Ectodermal cell (in vitro differentiated cells): Measurements from ENCODE around the gene CELSR2.
A peak's percentile ranks its signal among the peaks of the same experiment; 100 is the strongest.

Source experiments
- H3K27ac ChIP-seq: 2 replicates; pipeline ENCODE4 v1.7.0; 2013; ENCODE audit warnings: mild to moderate bottlenecking, low read depth, low read length; ENCODE audit not compliant: insufficient read depth, poor library complexity, severe bottlenecking
- H3K27me3 ChIP-seq: 2 replicates; pipeline ENCODE4 v1.7.0; 2013; ENCODE audit warnings: mild to moderate bottlenecking, low read length; ENCODE audit not compliant: insufficient read depth, control insufficient read depth, poor library complexity, severe bottlenecking
- H3K36me3 ChIP-seq: one replicate; pipeline ENCODE4 v1.7.0; 2013; ENCODE audit warnings: low read length; ENCODE audit not compliant: control insufficient read depth, insufficient read depth
- H3K4me1 ChIP-seq: one replicate; pipeline ENCODE4 v1.7.0; 2013; ENCODE audit warnings: low read length; ENCODE audit not compliant: control insufficient read depth, insufficient read depth
- H3K4me3 ChIP-seq: 2 replicates; pipeline ENCODE4 v1.7.0; 2013; ENCODE audit warnings: low read depth, low read length, control low read depth; ENCODE audit not compliant: insufficient read depth
- H3K9me3 ChIP-seq: 2 replicates; pipeline ENCODE4 v1.7.0; 2013; ENCODE audit warnings: mild to moderate bottlenecking, low read length, moderate library complexity; ENCODE audit not compliant: control insufficient read depth
- WGBS, 2 experiments: methylation state at CpG; one replicate each; pipeline ENCODE4 v1.1.7; 2013; ENCODE audit warnings: missing lambda C conversion rate in 2 of 2; 5-methylcytosine and 5-hydroxymethylcytosine counted together

CELSR2 gene

DNA sequence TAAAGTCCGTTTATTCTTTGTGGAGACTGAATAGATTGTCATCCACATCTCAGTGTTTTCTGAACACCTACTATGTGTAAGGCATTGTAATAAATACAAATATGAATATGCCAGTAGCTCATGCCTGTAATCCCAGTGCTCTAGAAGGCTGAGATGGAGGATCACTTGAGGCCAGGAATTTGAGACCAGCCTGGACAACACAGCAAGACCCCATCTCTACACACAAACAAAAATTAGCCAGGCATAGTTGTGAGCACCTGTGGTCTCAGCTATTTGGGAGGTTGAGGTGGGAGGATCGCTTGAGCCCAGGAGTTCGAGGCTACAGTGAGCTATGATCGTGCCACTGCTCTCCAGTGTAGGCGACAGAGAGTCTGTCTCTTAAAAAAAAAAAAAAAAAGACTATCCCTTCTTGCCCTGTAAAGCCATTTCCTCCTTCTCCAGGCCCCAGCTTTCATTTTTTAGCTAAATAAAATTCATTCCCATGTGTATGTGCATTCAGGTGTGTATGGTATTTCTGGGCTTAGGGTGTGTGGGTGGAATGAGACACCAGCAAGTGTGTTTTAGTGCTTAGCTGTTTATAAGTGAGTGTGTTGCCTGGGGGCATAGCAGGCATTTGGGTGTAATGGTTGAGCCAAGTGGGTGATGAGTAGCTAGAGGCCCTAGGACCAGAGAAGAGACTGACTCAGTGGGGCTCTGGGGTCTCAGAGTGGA is 7.8 kb downstream of the CELSR2 start:
- peaks cover 15% of the 10 kb centered on the region for H3K36me3 ChIP-seq
- H3K27ac ChIP-seq: no peak overlapping the region
- peaks cover 57% of the 10 kb centered on the region for H3K4me1 ChIP-seq

DNA sequence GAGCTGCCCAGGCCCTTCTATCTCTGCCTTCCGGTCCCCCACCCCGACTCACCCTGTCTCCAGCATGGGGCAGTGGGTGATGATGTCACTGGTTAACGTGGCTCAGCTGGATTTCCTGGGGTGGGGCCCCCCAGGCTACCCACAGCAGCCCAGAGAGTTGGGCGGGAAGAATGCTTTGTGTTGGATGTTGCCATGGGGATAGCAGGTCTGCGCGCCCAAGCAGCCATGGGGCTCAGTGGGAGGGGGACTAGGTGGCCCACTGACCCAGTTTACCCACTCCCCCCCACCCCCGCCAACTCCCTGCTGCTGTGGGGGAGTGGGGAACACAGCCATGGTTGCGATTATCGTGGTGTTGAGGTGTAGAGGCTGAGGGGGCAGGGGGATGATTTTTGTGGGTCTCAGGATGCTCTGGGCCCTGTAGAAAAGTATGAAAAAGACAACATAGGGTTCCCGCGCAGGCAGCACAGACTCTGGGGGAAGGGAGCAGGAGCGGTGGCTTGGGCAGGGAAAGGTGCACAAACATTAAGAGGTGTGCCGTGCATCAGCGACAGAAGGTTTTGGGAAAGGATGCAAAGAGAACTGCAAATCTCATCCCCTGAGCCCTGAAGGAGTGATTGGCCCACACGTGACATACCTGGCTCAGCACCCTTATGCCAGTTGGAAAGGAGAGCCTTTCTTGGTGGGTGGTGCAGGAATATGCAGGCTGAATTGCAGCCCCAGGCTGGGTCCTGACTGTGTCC is 8.5 kb downstream of the CELSR2 start:
- Histone ChIP-seq H3K9me3 (no peaks in the 10 kb centered on the region), H3K36me3 (peaks cover 11% of the 10 kb centered on the region), H3K27me3 (no peaks in the 10 kb centered on the region), H3K27ac (no peak overlapping the region), H3K4me3 (no peak overlapping the region), H3K4me1 (peaks cover 57% of the 10 kb centered on the region)
- 88 to 92% methylated on average over 12 to 15 of the region's 15 CpGs for WGBS, 2 experiments

More for the DNA sequence above, 7.8 kb downstream of the CELSR2 start:
- Histone ChIP-seq H3K9me3 (no peaks in the 10 kb centered on the region), H3K4me3 (no peak overlapping the region), H3K27me3 (no peaks in the 10 kb centered on the region)
- 94 to 98% methylated on average over 5 of the region's 5 CpGs for WGBS, 2 experiments

DNA sequence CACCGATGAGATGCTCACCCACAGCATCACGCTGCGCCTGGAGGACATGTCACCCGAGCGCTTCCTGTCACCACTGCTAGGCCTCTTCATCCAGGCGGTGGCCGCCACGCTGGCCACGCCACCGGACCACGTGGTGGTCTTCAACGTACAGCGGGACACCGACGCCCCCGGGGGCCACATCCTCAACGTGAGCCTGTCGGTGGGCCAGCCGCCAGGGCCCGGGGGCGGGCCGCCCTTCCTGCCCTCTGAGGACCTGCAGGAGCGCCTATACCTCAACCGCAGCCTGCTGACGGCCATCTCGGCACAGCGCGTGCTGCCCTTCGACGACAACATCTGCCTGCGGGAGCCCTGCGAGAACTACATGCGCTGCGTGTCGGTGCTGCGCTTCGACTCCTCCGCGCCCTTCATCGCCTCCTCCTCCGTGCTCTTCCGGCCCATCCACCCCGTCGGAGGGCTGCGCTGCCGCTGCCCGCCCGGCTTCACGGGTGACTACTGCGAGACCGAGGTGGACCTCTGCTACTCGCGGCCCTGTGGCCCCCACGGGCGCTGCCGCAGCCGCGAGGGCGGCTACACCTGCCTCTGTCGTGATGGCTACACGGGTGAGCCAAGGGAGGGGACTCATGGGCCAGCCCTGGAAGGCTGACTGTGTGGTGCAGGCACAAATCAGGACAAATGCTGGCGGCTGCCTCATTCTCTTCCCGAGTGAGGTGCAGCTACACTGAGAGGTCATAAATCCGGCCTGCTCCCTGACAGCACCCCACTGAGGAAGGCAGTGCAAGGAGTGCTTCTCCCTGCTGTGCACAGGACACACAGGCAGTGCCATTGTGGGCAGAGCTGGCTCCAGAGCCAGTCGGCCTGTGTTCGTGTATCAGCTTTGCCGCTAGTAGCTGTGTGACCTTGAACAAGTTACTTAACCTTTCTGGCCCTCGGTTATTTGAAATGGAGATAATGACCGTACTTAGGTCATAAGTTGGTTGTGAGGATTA is 9.4 kb downstream of the CELSR2 start:
- Histone ChIP-seq H3K4me3 (no peak overlapping the region), H3K36me3 (peaks cover 13% of the 10 kb centered on the region), H3K9me3 (no peaks in the 10 kb centered on the region), H3K27ac (peak overlapping the region; percentile 44), H3K27me3 (no peaks in the 10 kb centered on the region), H3K4me1 (peaks cover 48% of the 10 kb centered on the region)
- WGBS, 2 experiments: 93 to 94% methylated on average over 69 of the region's 69 CpGs

DNA sequence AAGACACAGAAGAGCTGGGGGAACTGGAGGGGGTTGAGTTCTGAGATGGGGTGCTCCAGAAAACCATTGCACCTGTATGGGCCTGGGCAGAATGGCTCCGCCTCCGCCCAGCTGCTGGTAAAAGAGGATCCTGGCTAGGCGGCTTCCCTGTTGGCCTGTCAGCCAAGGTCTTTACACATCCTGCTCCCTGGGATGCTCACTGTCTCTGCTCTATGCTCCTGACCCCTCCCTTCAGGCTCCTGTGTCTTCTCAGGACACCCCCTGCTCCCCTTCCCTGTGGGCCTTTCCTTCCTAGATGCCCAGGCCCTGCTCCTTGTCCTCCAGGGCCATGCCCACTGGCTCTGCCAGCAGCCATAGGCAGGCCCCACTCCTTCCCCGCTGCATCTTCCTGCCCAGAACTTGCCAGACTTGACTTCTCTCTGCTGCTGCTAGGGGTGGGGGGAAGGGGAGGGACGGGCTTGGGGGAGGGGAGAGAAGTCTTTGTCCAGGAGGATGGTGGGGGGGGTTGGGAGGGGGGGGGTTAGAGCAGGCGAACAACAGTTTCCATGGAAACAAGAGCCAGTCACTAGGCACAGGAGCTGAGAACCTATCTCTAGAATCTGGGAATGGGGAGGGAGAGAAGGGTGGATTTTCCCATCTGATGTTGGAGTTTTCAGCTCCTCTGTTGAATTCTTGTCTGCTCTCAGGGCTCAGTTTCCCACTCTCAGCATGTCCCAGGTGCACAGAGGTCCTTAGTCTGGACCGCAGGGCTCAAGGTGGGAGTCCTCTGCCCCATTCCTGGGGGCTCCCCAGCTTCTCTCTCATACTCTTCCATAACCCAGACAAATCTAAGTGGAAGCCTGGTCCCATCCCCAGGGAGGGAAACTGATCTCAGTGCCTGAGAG is 10.6 kb downstream of the CELSR2 start:
- H3K4me3 ChIP-seq: no peak overlapping the region
- no peaks in the 10 kb centered on the region for H3K27me3 ChIP-seq
- H3K9me3 ChIP-seq: no peaks in the 10 kb centered on the region
- peaks cover 37% of the 10 kb centered on the region for H3K4me1 ChIP-seq
- H3K36me3 ChIP-seq: peaks cover 13% of the 10 kb centered on the region
- H3K27ac ChIP-seq: no peak overlapping the region
- WGBS, 2 experiments: 50 to 61% methylated on average over 6 of the region's 7 CpGs

DNA sequence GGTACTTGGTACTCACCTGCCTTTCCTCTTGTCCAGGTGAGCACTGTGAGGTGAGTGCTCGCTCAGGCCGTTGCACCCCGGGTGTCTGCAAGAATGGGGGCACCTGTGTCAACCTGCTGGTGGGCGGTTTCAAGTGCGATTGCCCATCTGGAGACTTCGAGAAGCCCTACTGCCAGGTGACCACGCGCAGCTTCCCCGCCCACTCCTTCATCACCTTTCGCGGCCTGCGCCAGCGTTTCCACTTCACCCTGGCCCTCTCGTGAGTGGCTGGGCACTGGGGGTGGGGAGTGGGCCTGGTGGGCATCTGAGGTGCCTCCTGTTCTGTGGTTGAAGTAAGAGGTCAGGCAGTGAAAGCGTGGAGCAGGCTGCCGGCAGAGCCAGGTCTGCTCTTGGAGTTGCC is 11.7 kb downstream of the CELSR2 start:
- 93 to 97% methylated on average over 16 of the region's 16 CpGs for WGBS, 2 experiments

DNA sequence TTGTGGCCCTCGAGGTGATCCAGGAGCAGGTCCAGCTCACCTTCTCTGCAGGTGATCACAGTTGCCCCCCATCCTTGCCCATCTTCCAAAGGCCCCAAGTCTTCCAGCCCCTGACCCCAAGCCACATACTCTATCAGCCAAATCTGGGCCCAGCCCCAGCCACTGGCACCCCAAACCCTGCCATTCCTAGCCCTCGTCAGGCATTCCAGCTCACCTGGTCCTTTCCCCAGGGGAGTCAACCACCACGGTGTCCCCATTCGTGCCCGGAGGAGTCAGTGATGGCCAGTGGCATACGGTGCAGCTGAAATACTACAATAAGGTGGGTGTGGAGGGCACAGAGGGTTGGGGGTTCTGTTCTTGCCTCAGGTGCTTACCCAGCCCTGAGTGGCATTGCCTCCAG is 12.2 kb downstream of the CELSR2 start:
- Histone ChIP-seq H3K4me3 (no peak overlapping the region), H3K27me3 (no peaks in the 10 kb centered on the region), H3K9me3 (no peaks in the 10 kb centered on the region), H3K36me3 (peaks cover 24% of the 10 kb centered on the region), H3K27ac (no peak overlapping the region), H3K4me1 (peaks cover 22% of the 10 kb centered on the region)
- 94 to 97% methylated on average over 6 of the region's 6 CpGs for WGBS, 2 experiments

More for the DNA sequence above, 11.7 kb downstream of the CELSR2 start:
- Histone ChIP-seq H3K4me1 (peaks cover 26% of the 10 kb centered on the region), H3K27me3 (no peaks in the 10 kb centered on the region), H3K9me3 (no peaks in the 10 kb centered on the region), H3K4me3 (no peak overlapping the region), H3K27ac (no peak overlapping the region), H3K36me3 (peaks cover 22% of the 10 kb centered on the region)

DNA sequence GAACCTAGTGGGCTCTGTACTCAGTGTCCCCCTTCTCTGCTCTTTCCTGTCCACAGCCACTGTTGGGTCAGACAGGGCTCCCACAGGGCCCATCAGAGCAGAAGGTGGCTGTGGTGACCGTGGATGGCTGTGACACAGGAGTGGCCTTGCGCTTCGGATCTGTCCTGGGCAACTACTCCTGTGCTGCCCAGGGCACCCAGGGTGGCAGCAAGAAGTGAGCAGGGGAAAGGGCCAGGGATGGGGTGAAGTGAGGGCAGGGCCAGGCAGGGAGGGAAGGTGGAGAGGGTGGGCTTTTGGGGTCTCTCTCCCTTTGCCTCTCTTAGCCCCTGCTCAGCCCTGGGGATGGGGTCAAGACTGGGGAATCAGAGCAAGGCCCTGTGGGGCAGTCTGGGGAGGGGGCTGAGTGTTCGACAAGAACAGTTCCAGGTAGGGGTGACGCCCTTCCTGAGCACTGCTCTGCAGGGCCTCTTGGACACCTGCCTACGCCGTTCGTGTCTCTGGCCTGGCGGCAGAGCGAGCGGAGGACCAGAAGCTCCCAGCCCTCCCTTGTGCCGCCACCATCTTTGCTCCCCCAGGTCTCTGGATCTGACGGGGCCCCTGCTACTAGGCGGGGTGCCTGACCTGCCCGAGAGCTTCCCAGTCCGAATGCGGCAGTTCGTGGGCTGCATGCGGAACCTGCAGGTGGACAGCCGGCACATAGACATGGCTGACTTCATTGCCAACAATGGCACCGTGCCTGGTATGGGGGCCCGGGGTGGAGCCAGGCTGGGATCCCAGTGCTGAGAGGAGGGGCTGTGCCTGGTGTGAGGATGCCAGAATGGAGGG is 13.1 kb downstream of the CELSR2 start:
- 93 to 95% methylated on average over 22 of the region's 22 CpGs for WGBS, 2 experiments
- no peak overlapping the region for H3K27ac ChIP-seq
- no peak overlapping the region for H3K4me3 ChIP-seq
- H3K36me3 ChIP-seq: peaks cover 25% of the 10 kb centered on the region
- H3K9me3 ChIP-seq: no peaks in the 10 kb centered on the region
- H3K27me3 ChIP-seq: no peaks in the 10 kb centered on the region
- peaks cover 22% of the 10 kb centered on the region for H3K4me1 ChIP-seq

DNA sequence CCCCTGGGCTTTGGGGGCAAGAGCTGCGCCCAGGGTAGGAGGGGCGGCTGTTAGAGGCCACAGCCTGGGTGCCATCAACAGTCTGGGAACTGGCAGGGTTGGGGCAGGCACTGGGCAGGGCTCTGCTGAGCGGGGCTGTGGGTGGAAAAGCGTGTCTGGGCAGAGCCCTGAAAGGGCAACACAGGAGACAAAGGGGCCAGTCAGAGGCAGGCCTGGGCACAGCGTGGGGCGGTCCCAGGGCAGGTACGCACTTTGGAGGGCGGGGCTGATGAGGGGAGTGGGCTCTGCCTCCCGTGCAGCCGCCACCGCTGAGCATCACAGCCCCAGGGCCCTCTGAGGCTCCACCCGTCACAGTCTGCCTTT is 13.9 kb downstream of the CELSR2 start:
- Histone ChIP-seq H3K36me3 (peaks cover 32% of the 10 kb centered on the region), H3K4me3 (no peak overlapping the region), H3K27me3 (no peaks in the 10 kb centered on the region), H3K4me1 (peaks cover 22% of the 10 kb centered on the region), H3K9me3 (no peaks in the 10 kb centered on the region), H3K27ac (no peak overlapping the region)
- 83 to 86% methylated on average over 12 of the region's 12 CpGs for WGBS, 2 experiments
